Measurements from ENCODE around the gene HNMT.

The HNMT gene

DNA sequence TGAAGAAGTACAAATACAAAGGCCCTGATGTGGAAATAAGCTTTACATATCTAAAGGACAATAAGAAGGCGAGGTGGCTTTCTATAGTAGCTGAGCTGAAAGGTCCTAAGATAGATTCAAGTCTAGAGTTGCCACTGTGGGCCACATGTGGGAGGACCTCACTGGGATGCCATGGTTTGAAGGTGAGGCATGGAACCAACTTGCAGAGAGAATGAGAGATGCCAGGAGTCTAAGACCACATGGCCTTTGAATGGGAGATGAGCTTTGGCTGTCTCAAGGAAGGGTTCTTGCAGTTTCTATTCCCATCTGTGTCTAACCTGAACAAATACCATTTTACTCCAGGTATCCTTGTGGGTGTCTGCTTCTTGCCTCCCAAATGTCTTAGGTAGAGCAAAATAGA lies 53.6 kb downstream of the HNMT start:
- Histone ChIP-seq H3K9me3 (ENCODE audit: control extremely low read depth in 1 of 5, control insufficient read depth in 4 of 5, insufficient read depth in 2 of 5, low read depth in 1 of 5, low read length in 4 of 5) (no peaks in the 10 kb centered on the region), H3K4me1 (ENCODE audit: control extremely low read depth in 1 of 4, control insufficient read depth in 4 of 4, insufficient read depth in 4 of 4, low read length in 3 of 4) (peaks cover 0 to 3% (median 0%) of the 10 kb centered on the region in 4 experiments), H3K36me3 (ENCODE audit: control insufficient read depth in 4 of 4, insufficient read depth in 4 of 4, low read length in 3 of 4) (no peaks in the 10 kb centered on the region), H3K27ac (ENCODE audit: insufficient read depth in 1 of 2, low read depth in 1 of 2, low read length in 2 of 2, poor library complexity in 1 of 2, severe bottlenecking in 2 of 2) (no peak overlapping the region), H3K27me3 (replicated peaks in 2 of 5; ENCODE audit: control insufficient read depth in 4 of 5, insufficient read depth in 5 of 5, low read length in 4 of 5) (no peaks in the 10 kb centered on the region), H3K4me3 (ENCODE audit: control insufficient read depth in 1 of 7, extremely low read depth in 1 of 7, insufficient read depth in 4 of 7, low read depth in 2 of 7, low read length in 6 of 7) (no peak overlapping the region)
- WGBS (ENCODE audit: insufficient coverage): 100% methylated on average over 1 of the region's 1 CpG
- ChIA-PET CTCF (interaction anchor here (2.0 kb wide), 1 partner anchor 68 kb away, joined by 4 read pairs; no protein-coding TSS in a partner anchor), POLR2A (no interaction called here)
- DNase-seq: no peak

DNA sequence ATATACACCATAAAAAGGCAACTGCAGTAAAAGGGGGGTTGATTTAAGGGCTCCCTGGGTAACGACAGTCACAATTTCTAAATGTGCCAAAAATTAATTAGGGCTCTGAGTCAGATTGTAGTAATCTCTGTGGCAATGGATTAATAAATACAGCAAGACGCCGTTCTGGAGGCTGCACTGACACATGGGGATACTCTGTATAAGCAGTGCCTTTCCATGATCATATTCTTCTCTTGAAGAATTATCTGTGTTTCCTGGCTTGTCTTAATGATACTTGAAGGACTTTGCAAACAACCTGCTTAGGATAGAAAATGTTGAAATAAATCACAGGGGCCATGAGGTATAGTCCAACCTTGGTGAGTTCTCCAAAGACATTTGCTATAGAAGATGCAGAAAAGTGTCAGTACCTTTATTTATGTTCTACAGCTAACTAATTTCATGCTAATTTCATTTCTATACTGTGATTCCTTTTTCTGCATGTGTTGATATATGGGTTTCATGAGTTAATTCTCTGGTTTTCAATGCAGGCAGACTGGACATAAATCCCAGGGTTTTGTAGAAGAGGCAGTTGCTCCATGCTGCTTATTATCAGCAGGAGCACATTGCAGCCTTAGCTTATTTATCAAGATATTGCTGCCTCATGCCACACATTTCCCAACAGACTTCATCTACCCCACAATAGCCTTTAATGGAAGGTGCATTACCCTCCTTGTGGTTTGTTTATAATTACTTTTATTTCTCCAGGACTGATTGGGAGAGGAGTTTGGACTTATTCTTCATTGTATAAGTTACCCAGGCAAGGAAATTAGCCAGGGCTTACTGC lies 54.8 kb downstream of the HNMT start:
- Histone ChIP-seq H3K36me3 (ENCODE audit: control insufficient read depth in 4 of 4, insufficient read depth in 4 of 4, low read length in 3 of 4) (no peaks in the 10 kb centered on the region), H3K27ac (ENCODE audit: insufficient read depth in 1 of 2, low read depth in 1 of 2, low read length in 2 of 2, poor library complexity in 1 of 2, severe bottlenecking in 2 of 2) (no peak overlapping the region), H3K9me3 (ENCODE audit: control extremely low read depth in 1 of 5, control insufficient read depth in 4 of 5, insufficient read depth in 2 of 5, low read depth in 1 of 5, low read length in 4 of 5) (no peaks in the 10 kb centered on the region), H3K4me3 (ENCODE audit: control insufficient read depth in 1 of 7, extremely low read depth in 1 of 7, insufficient read depth in 4 of 7, low read depth in 2 of 7, low read length in 6 of 7) (no peak overlapping the region), H3K27me3 (replicated peaks in 2 of 5; ENCODE audit: control insufficient read depth in 4 of 5, insufficient read depth in 5 of 5, low read length in 4 of 5) (no peaks in the 10 kb centered on the region), H3K4me1 (ENCODE audit: control extremely low read depth in 1 of 4, control insufficient read depth in 4 of 4, insufficient read depth in 4 of 4, low read length in 3 of 4) (peaks cover 0 to 3% (median 0%) of the 10 kb centered on the region in 4 experiments)
- WGBS (ENCODE audit: insufficient coverage): 70% methylated on average over 3 of the region's 3 CpGs
- DNase-seq: peak; percentile 1 to 48 (median 9)
- ChIA-PET CTCF (interaction anchor here (1.2 to 2.0 kb wide), 2 partner anchors 10 to 69 kb away, joined by 4 read pairs; no protein-coding TSS in a partner anchor), POLR2A (no interaction called here)

DNA sequence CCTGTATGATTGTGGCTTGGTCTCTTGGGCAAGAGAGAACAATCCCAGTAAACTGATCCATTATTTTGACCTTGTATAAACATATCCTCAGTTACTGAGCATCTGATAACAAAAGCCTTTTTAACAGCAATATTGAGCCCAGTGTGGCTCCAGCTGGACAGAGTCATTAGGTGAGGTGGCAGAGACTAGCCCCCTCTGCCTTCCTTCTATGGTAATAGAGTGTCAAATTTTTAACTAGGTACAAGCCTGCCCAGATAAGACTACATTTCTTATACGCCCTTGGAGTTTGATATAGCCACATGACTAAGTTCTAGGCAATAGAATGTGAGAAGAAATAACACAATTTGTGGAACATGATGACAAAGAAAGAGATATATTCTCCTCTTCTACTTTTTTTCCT lies 56.2 kb downstream of the HNMT start:
- Histone ChIP-seq H3K4me1 (ENCODE audit: control extremely low read depth in 1 of 4, control insufficient read depth in 4 of 4, insufficient read depth in 4 of 4, low read length in 3 of 4) (peaks cover 0 to 3% (median 0%) of the 10 kb centered on the region in 4 experiments), H3K27me3 (replicated peaks in 2 of 5; ENCODE audit: control insufficient read depth in 4 of 5, insufficient read depth in 5 of 5, low read length in 4 of 5) (no peaks in the 10 kb centered on the region), H3K27ac (ENCODE audit: insufficient read depth in 1 of 2, low read depth in 1 of 2, low read length in 2 of 2, poor library complexity in 1 of 2, severe bottlenecking in 2 of 2) (no peak overlapping the region), H3K36me3 (ENCODE audit: control insufficient read depth in 4 of 4, insufficient read depth in 4 of 4, low read length in 3 of 4) (no peaks in the 10 kb centered on the region), H3K4me3 (ENCODE audit: control insufficient read depth in 1 of 7, extremely low read depth in 1 of 7, insufficient read depth in 4 of 7, low read depth in 2 of 7, low read length in 6 of 7) (no peak overlapping the region), H3K9me3 (ENCODE audit: control extremely low read depth in 1 of 5, control insufficient read depth in 4 of 5, insufficient read depth in 2 of 5, low read depth in 1 of 5, low read length in 4 of 5) (no peaks in the 10 kb centered on the region)
- WGBS (ENCODE audit: insufficient coverage): no CpG with 5 or more reads among the region's 1 CpG
- CTCF ChIA-PET: no interaction called here
- no peak for DNase-seq
- POLR2A ChIA-PET: no interaction called here

DNA sequence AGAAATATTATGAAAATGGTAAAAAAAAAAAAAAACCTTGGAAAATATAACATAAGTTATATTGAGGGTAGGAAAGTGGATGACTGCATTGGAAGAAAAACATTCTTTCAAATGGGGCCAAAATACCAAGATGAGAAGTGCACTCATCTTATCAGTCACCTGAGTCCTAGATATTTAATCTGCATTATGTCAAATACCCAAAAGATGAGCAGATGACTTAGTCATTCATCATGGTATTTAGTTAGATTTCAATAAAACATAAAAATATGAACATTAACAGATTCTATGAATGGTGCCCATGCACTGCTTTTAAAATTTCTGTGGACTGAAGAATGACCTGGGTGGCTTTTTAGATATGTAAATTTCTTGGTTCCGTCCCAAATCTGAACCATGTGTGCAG lies 56.9 kb downstream of the HNMT start:
- Histone ChIP-seq H3K9me3 (ENCODE audit: control extremely low read depth in 1 of 5, control insufficient read depth in 4 of 5, insufficient read depth in 2 of 5, low read depth in 1 of 5, low read length in 4 of 5) (no peaks in the 10 kb centered on the region), H3K27me3 (replicated peaks in 2 of 5; ENCODE audit: control insufficient read depth in 4 of 5, insufficient read depth in 5 of 5, low read length in 4 of 5) (no peaks in the 10 kb centered on the region), H3K4me3 (ENCODE audit: control insufficient read depth in 1 of 7, extremely low read depth in 1 of 7, insufficient read depth in 4 of 7, low read depth in 2 of 7, low read length in 6 of 7) (no peak overlapping the region), H3K36me3 (ENCODE audit: control insufficient read depth in 4 of 4, insufficient read depth in 4 of 4, low read length in 3 of 4) (no peaks in the 10 kb centered on the region), H3K27ac (ENCODE audit: insufficient read depth in 1 of 2, low read depth in 1 of 2, low read length in 2 of 2, poor library complexity in 1 of 2, severe bottlenecking in 2 of 2) (no peak overlapping the region), H3K4me1 (ENCODE audit: control extremely low read depth in 1 of 4, control insufficient read depth in 4 of 4, insufficient read depth in 4 of 4, low read length in 3 of 4) (peaks cover 0 to 3% (median 0%) of the 10 kb centered on the region in 4 experiments)
- WGBS (ENCODE audit: insufficient coverage): no CpG with 5 or more reads among the region's 1 CpG
- CTCF ChIA-PET: no interaction called here
- no peak for DNase-seq
- POLR2A ChIA-PET: no interaction called here

DNA sequence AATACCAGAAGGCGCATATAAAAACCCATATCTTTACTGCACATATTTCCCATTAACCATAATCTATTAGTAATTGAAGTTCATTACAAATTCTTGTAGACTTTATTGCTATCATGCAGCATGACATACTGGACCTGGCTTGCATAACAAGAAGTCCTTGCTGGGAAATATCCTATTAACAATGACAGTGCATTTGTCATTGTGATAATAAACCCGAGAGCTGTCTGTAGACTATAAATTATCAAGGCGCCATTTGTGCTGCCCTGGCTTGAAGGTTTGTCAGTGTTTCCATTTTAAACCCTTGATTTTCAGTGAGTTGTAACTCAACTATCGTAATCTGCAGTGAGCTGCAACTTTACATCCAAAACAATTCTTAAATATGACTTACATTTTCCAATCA lies 59.0 kb downstream of the HNMT start:
- Histone ChIP-seq H3K36me3 (ENCODE audit: control insufficient read depth in 4 of 4, insufficient read depth in 4 of 4, low read length in 3 of 4) (no peaks in the 10 kb centered on the region), H3K27me3 (replicated peaks in 2 of 5; ENCODE audit: control insufficient read depth in 4 of 5, insufficient read depth in 5 of 5, low read length in 4 of 5) (no peaks in the 10 kb centered on the region), H3K9me3 (ENCODE audit: control extremely low read depth in 1 of 5, control insufficient read depth in 4 of 5, insufficient read depth in 2 of 5, low read depth in 1 of 5, low read length in 4 of 5) (no peaks in the 10 kb centered on the region), H3K27ac (ENCODE audit: insufficient read depth in 1 of 2, low read depth in 1 of 2, low read length in 2 of 2, poor library complexity in 1 of 2, severe bottlenecking in 2 of 2) (no peak overlapping the region), H3K4me1 (ENCODE audit: control extremely low read depth in 1 of 4, control insufficient read depth in 4 of 4, insufficient read depth in 4 of 4, low read length in 3 of 4) (peaks cover 0 to 5% (median 3%) of the 10 kb centered on the region in 4 experiments), H3K4me3 (ENCODE audit: control insufficient read depth in 1 of 7, extremely low read depth in 1 of 7, insufficient read depth in 4 of 7, low read depth in 2 of 7, low read length in 6 of 7) (no peak overlapping the region)
- POLR2A ChIA-PET: no interaction called here
- CTCF ChIA-PET: interaction anchor here (2.0 kb wide), 1 partner anchor 9 kb away, joined by 4 read pairs; no protein-coding TSS in a partner anchor
- 24% methylated on average over 2 of the region's 4 CpGs for WGBS (ENCODE audit: insufficient coverage)
- DNase-seq: peak in 2 of 3 donors; percentile 13 to 35

DNA sequence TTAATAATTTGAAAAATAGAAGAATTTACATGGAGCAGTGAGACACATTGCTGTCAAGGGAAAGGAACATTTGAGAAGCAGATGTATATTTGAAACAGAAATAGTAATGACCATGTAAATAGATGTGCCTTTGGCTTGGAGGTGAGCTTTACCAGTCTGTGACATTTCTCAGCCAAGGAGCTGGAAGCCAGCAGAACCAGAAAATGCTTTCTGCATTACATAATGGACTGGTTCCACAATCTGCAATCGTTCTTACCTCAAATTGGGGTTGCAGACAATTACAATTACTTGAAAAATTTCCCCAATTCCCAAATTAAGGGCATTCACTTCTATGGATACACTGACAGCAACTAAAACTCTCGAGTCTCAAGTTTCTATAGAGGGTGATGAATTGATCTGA lies 59.7 kb downstream of the HNMT start:
- H3K27ac ChIP-seq (ENCODE audit: insufficient read depth in 1 of 2, low read depth in 1 of 2, low read length in 2 of 2, poor library complexity in 1 of 2, severe bottlenecking in 2 of 2): no peak overlapping the region
- ChIA-PET POLR2A (no interaction called here), CTCF (interaction anchor here (2.0 kb wide), 1 partner anchor 9 kb away, joined by 4 read pairs; no protein-coding TSS in a partner anchor)
- DNase-seq: no peak
- no peak overlapping the region for H3K4me3 ChIP-seq (ENCODE audit: control insufficient read depth in 1 of 7, extremely low read depth in 1 of 7, insufficient read depth in 4 of 7, low read depth in 2 of 7, low read length in 6 of 7)
- H3K27me3 ChIP-seq (replicated peaks in 2 of 5; ENCODE audit: control insufficient read depth in 4 of 5, insufficient read depth in 5 of 5, low read length in 4 of 5): no peaks in the 10 kb centered on the region
- no peaks in the 10 kb centered on the region for H3K9me3 ChIP-seq (ENCODE audit: control extremely low read depth in 1 of 5, control insufficient read depth in 4 of 5, insufficient read depth in 2 of 5, low read depth in 1 of 5, low read length in 4 of 5)
- H3K36me3 ChIP-seq (ENCODE audit: control insufficient read depth in 4 of 4, insufficient read depth in 4 of 4, low read length in 3 of 4): no peaks in the 10 kb centered on the region
- H3K4me1 ChIP-seq (ENCODE audit: control extremely low read depth in 1 of 4, control insufficient read depth in 4 of 4, insufficient read depth in 4 of 4, low read length in 3 of 4): peaks cover 0 to 12% (median 5%) of the 10 kb centered on the region in 4 experiments
- no CpG with 5 or more reads among the region's 2 CpGs for WGBS (ENCODE audit: insufficient coverage)
